K562 (cell line): ENCODE measurements around the gene ARHGAP10. TPM values are rescaled to one million over a fixed set of nuclear protein-coding genes. Genes with fewer than 3 reads are reported as not detected.
A peak's percentile ranks its signal among the peaks of the same experiment; 100 is the strongest.

Experiments
- ARID1B ChIP-seq: fragments of 450-650 bp; IDR thresholded peaks from 2 replicates; pipeline ENCODE4 v1.6.1; 2016; ENCODE audit warnings: antibody characterized with exemption, mild to moderate bottlenecking, inconsistent platforms
- ARID4B ChIP-seq: sonication (generic); formaldehyde crosslinking; IDR thresholded peaks from 2 replicates; pipeline ENCODE4 v1.8.0; 2022; ENCODE audit warnings: mild to moderate bottlenecking, missing genetic modification reagents
- FOSL1 ChIP-seq: fragments of 200-800 bp; sonication (Bioruptor generic); conservative IDR thresholded peaks from 2 replicates; pipeline ENCODE4 v1.6.1; 2016; ENCODE audit warnings: missing genetic modification characterization, missing compliant biosample characterization
- HNRNPK ChIP-seq: fragments of 200-400 bp; formaldehyde crosslinking; IDR thresholded peaks from one replicate; pipeline ENCODE4 v1.6.1; 2018; ENCODE audit warnings: mild to moderate bottlenecking, low read depth, low read length; ENCODE audit not compliant: poor library complexity, severe bottlenecking
- ILF3 ChIP-seq: fragments of 450-650 bp; IDR thresholded peaks from 2 replicates; pipeline ENCODE4 v1.6.1; 2018; ENCODE audit warnings: antibody characterized with exemption, mild to moderate bottlenecking, moderate library complexity, borderline replicate concordance
- SMARCA4 ChIP-seq: fragments of 450-650 bp; IDR thresholded peaks from 2 replicates; pipeline ENCODE4 v1.6.1; 2016
- STAT6 ChIP-seq: sonication (generic); formaldehyde crosslinking; IDR thresholded peaks from 2 replicates; pipeline ENCODE4 v1.8.1; 2023; ENCODE audit warnings: mild to moderate bottlenecking, missing genetic modification reagents
- TAF1 ChIP-seq: IDR thresholded peaks from 2 replicates; pipeline ENCODE4 v1.6.1; 2011; ENCODE audit warnings: mild to moderate bottlenecking, low read length, moderate library complexity; ENCODE audit not compliant: insufficient read depth, control insufficient read depth, severe bottlenecking; ENCODE audit errors: extremely low read depth
- ZNF175 ChIP-seq: fragments of 200-800 bp; sonication (Bioruptor generic); IDR thresholded peaks from 2 replicates; pipeline ENCODE4 v1.6.1; 2016; ENCODE audit warnings: low read depth, mild to moderate bottlenecking, missing genetic modification characterization, missing compliant biosample characterization
- ZNF444 ChIP-seq: fragments of 250-450 bp; sonication (Bioruptor Pico); IDR thresholded peaks from 2 replicates; pipeline ENCODE4 v1.4.0; 2020; ENCODE audit warnings: mild to moderate bottlenecking, moderate library complexity
- polyA plus RNA-seq, 8 experiments: library from polyadenylated mRNA; depleted of rRNA in 4 of 8; stranded (reverse) in 5 of 8; unstranded in 3 of 8; fragments of >200 nt; fragmentation: Nextera tagmentation in 2 of 8; fragmentation: Illumina TruSeq in 1 of 8; extraction: Ambion mirVana in 2 of 8; extraction: Trizol in 1 of 8; gene quantifications; 2 replicates each; pipeline versions ENCODE4 v1.2.1 to v1.2.3, GENCODE V29; 2011 to 2014; ENCODE audit warnings: inconsistent platforms in 1 of 8, missing spikeins in 1 of 8
- total RNA-seq, 7 experiments: library from RNA; depleted of rRNA in 6 of 7; stranded (reverse); fragments of >200 nt in 6 of 7; fragmentation: Illumina TruSeq in 2 of 7; extraction: Trizol in 2 of 7; gene quantifications; 2 replicates each; pipeline versions ENCODE4 v1.2.1 to v1.2.3, GENCODE V29; 2011 to 2021; ENCODE audit warnings: low replicate concordance in 1 of 7

Gene ARHGAP10
- total and polyA plus RNA-seq, 9 of the 15 experiments (the other 6 are each of a cell fraction or from before 2014, with no cell fraction given) = 0.03 to 0.22 (median 0.06) TPM; not detected in 3

DNA sequence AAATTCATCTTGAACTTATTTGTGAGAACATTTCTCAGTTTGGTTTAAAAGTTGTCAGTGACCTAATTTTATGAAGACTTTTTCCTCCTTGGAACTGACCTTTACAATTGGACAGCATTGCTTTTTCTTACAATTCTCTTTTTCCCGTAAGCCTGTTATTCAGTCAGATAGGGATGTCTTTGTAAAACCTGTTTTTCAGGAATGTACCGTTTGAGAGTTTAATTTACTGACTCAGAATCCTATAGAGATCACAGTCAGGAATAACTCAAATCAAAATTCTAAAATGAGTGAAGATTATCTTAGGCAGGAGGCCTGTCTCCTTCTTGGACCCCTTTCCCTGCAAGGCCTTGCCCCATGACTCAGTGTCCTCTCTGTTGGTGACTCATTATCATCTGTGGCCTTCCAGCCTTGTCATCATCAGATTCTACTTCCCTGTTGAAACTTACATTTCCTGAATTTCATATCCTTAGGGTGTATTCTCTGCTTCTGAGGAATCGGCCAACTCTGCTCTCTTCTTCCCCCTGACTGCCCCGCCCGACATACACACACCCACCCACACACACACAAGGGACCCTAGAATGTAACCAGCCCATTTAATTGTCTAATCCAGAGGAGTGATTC is 99.8 kb downstream of the ARHGAP10 start (continued):
- TF ChIP-seq ARID4B (CRISPR knock-in tag) (no peak), ZNF175 (no peak), HNRNPK (no peak), FOSL1 (peak; percentile 95), ZNF444 (CRISPR knock-in tag) (no peak), ILF3 (no peak), TAF1 (no peak), SMARCA4 (0 out of 2 replicates have a peak, but pooled peaks have one; percentile 21), ARID1B (peak; percentile 28; the same call in 1 of the 2 replicates), STAT6 (CRISPR knock-in tag) (no peak)
